GM19240 (cell line): Measurements from ENCODE around the gene ANKRD44.

Experiments
- DNase-seq: peaks from one replicate; pipeline ENCODE4 v3.0.0; 2011; ENCODE audit warnings: low spot score; ENCODE audit not compliant: insufficient read length

The ANKRD44 gene

GRCh38 chr2:197113275-197113711 is 197.3 kb downstream of the ANKRD44 start:
- DNase-seq: peak; percentile 19

GRCh38 chr2:197109326-197109725 is 201.3 kb downstream of the ANKRD44 start:
- DNase-seq: no peak

GRCh38 chr2:197108758-197109157 is 201.8 kb downstream of the ANKRD44 start:
- DNase-seq: no peak

GRCh38 chr2:197107291-197108269 is 203.0 kb downstream of the ANKRD44 start:
- DNase-seq: no peak

GRCh38 chr2:197103363-197103762 is 207.2 kb downstream of the ANKRD44 start:
- DNase-seq: no peak

- no peak for DNase-seq
Observed at GRCh38 chr2:197102231-197102630, 208.3 kb downstream of the ANKRD44 start.

GRCh38 chr2:197101519-197101918 is 209.1 kb downstream of the ANKRD44 start:
- no peak for DNase-seq

- DNase-seq: no peak
Observed at GRCh38 chr2:197097578-197098366, 212.8 kb downstream of the ANKRD44 start.

GRCh38 chr2:197096649-197097048 is 213.9 kb downstream of the ANKRD44 start:
- no peak for DNase-seq

- DNase-seq: no peak
Observed at GRCh38 chr2:197092431-197092830, 218.1 kb downstream of the ANKRD44 start.

- DNase-seq: no peak
Observed at GRCh38 chr2:197090742-197091367, 219.7 kb downstream of the ANKRD44 start.

- no peak for DNase-seq
Observed at GRCh38 chr2:197089655-197090054, 220.9 kb downstream of the ANKRD44 start.

GRCh38 chr2:197088694-197089093 is 221.9 kb downstream of the ANKRD44 start:
- DNase-seq: no peak

- DNase-seq: no peak
Observed at GRCh38 chr2:197086500-197086899, 224.1 kb downstream of the ANKRD44 start.

GRCh38 chr2:197085665-197086064 is 224.9 kb downstream of the ANKRD44 start:
- DNase-seq: no peak

- no peak for DNase-seq
Observed at GRCh38 chr2:197081294-197081693, 229.3 kb downstream of the ANKRD44 start.

GRCh38 chr2:197080578-197081216 is 229.9 kb downstream of the ANKRD44 start:
- no peak for DNase-seq

GRCh38 chr2:197079832-197080555 is 230.6 kb downstream of the ANKRD44 start:
- no peak for DNase-seq

- DNase-seq: no peak
Observed at GRCh38 chr2:197079414-197079813, 231.2 kb downstream of the ANKRD44 start.

GRCh38 chr2:197078535-197078934 is 232.0 kb downstream of the ANKRD44 start:
- no peak for DNase-seq

GRCh38 chr2:197077336-197077735 is 233.2 kb downstream of the ANKRD44 start:
- DNase-seq: no peak
